Activated CD8-positive, alpha-beta T cell treated with anti-CD3 and anti-CD28 coated beads for 36 hours (primary cell): ENCODE data around the gene TCF25. TPM values are rescaled to one million over a fixed set of nuclear protein-coding genes. Genes with fewer than 3 reads are reported as not detected.
"Not testable (repeated sequence)": the region's sequence is repeated elsewhere in the genome, so short reads cannot be mapped to it uniquely, and the experiment has no call there.

Experiments used
- ATAC-seq: fragments of 200-7000 bp; cut with Tn5 transposase; one replicate; pipeline ENCODE4 v1.10.0; 2021; ENCODE audit warnings: mild to moderate bottlenecking, moderate library complexity
- CTCF ChIA-PET: fragments of 350-600 bp; sonication (Branson Sonifier 250); formaldehyde crosslinking; loops from one replicate; lab custom pipeline; 2021; ENCODE audit warnings: antibody characterized with exemption; lab: Charles Lee
- POLR2A ChIA-PET: fragments of 350-600 bp; sonication (Branson Sonifier 250); formaldehyde crosslinking; loops from one replicate; lab custom pipeline; 2021; ENCODE audit warnings: antibody characterized with exemption; lab: Charles Lee
- DNase-seq: peaks from one replicate; pipeline ENCODE4 v3.0.0-alpha.2; 2020
- H3K27ac Mint-ChIP-seq: one replicate; pipeline ENCODE4 v1.8.0; 2021; ENCODE audit warnings: mild to moderate bottlenecking, mixed read lengths
- H3K27me3 Mint-ChIP-seq: one replicate; pipeline ENCODE4 v1.8.0; 2021; ENCODE audit warnings: mixed read lengths
- H3K36me3 Mint-ChIP-seq: one replicate; pipeline ENCODE4 v1.8.0; 2021; ENCODE audit warnings: low read depth, mixed read lengths
- H3K4me1 Mint-ChIP-seq: one replicate; pipeline ENCODE4 v1.8.0; 2021; ENCODE audit warnings: low read depth, mixed read lengths
- H3K4me3 Mint-ChIP-seq: one replicate; pipeline ENCODE4 v1.8.0; 2021; ENCODE audit warnings: mild to moderate bottlenecking, moderate library complexity, mixed read lengths
- H3K9me3 Mint-ChIP-seq: one replicate; pipeline ENCODE4 v1.8.0; 2021; ENCODE audit warnings: mixed read lengths
- intact Hi-C: fragments of 100-400 bp; cut with micrococcal nuclease; formaldehyde crosslinking; loops from one replicate; pipeline ENCODE4 v1.10.0; 2022
- total RNA-seq, 2 experiments: library from RNA; stranded (reverse); gene quantifications; one replicate each; pipeline ENCODE4 v1.2.3, GENCODE V29; 2021
- TF ChIP-seq, protein P1 (sequence below): fragments of 200-600 bp; IDR thresholded peaks from one replicate; pipeline ENCODE4 v1.8.0; 2022; ENCODE audit warnings: antibody characterized with exemption, mild to moderate bottlenecking

The TCF25 gene
- total RNA-seq, 2 experiments from 2014 or later = 138 to 149 TPM

GRCh38 chr16:89828199-89828869 is 45.1 kb upstream of the TCF25 start, which contains the start of gene SPIRE2:
SPIRE2 (plus strand) TSS chr16:89828475; CDS start chr16:89828551, 76 bp downstream.
- H3K27ac Mint-ChIP-seq = no peak within 1 kb of the TSS
- intact Hi-C loops = no loop called here
- no peaks in the 10 kb centered on the region for H3K9me3 Mint-ChIP-seq
- TF ChIP-seq, protein P1, sequence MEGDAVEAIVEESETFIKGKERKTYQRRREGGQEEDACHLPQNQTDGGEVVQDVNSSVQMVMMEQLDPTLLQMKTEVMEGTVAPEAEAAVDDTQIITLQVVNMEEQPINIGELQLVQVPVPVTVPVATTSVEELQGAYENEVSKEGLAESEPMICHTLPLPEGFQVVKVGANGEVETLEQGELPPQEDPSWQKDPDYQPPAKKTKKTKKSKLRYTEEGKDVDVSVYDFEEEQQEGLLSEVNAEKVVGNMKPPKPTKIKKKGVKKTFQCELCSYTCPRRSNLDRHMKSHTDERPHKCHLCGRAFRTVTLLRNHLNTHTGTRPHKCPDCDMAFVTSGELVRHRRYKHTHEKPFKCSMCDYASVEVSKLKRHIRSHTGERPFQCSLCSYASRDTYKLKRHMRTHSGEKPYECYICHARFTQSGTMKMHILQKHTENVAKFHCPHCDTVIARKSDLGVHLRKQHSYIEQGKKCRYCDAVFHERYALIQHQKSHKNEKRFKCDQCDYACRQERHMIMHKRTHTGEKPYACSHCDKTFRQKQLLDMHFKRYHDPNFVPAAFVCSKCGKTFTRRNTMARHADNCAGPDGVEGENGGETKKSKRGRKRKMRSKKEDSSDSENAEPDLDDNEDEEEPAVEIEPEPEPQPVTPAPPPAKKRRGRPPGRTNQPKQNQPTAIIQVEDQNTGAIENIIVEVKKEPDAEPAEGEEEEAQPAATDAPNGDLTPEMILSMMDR = no peak
- H3K27me3 Mint-ChIP-seq = peaks cover 23% of the 10 kb centered on the region
- H3K4me3 Mint-ChIP-seq = peak within 1 kb of the TSS; percentile 53
- peaks cover 3% of the 10 kb centered on the region for H3K4me1 Mint-ChIP-seq
- CTCF ChIA-PET = interaction anchor here (1.1 kb wide), 1 partner anchor 9 kb away, joined by 3 read pairs; no protein-coding TSS in a partner anchor
- no peaks in the 10 kb centered on the region for H3K36me3 Mint-ChIP-seq
- ATAC-seq = peak; percentile 98
- POLR2A ChIA-PET = interaction anchor here (1.1 to 1.7 kb wide), 2 partner anchors 10 to 15 kb away, joined by 3 to 5 read pairs; no protein-coding TSS in a partner anchor
- DNase-seq = peak; percentile 76

DNA sequence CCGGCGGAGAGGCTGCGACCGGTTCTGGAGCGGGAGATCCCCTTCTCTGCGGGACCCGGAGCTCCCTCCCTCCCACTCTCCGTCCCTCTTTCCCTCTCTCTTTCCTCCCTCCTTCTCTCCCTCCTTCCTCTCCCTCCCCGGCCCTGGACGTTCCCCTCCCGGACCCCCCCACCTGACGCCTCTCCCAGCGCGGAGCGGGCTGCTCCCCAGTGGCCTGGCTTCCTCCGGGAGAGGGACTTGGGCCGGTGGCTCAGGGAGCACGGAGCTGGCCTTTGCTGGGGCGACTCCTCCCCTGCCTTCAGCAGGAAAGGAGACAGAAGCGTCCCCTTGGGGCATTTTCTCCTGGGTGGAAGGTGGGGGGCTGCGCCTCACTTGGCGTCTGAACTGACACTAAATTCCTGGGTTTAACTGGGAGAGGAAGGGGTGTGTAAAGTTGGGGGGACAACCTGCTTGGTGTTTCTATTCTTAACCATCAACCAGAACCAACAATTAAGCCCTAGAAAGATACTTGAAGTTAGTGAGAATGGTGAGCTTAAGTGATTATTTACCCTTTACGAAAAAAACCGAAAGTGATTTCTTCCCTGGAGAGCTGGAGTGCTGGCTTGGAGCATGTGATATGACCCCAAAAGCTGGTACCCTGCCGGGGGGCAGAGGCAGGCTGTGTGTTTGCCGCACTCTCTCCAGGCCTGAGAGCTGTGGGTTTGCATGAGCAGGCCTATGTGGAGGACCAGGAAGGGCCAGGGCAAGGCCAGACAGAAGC is 44.3 kb upstream of the TCF25 start:
- Mint-ChIP-seq H3K36me3 (no peaks in the 10 kb centered on the region), H3K27ac (no peak overlapping the region), H3K4me3 (peak overlapping the region; percentile 22), H3K27me3 (peaks cover 23% of the 10 kb centered on the region), H3K9me3 (no peaks in the 10 kb centered on the region), H3K4me1 (peaks cover 3% of the 10 kb centered on the region)
- intact Hi-C loops = no loop called here
- TF ChIP-seq, protein P1 = no peak
- ChIA-PET POLR2A (interaction anchor here (1.1 to 1.7 kb wide), 2 partner anchors 11 to 14 kb away, joined by 3 to 5 read pairs; no protein-coding TSS in a partner anchor), CTCF (interaction anchor here (1.0 to 1.4 kb wide), 2 partner anchors 31 to 123 kb away, joined by 4 to 5 read pairs; no protein-coding TSS in a partner anchor)
- DNase-seq (no peak), ATAC-seq (no peak)

- ATAC-seq (no peak), DNase-seq (no peak)
- ChIA-PET POLR2A (interaction anchor here (1.7 kb wide), 1 partner anchor 13 kb away, joined by 5 read pairs; no protein-coding TSS in a partner anchor), CTCF (interaction anchor here (1.0 to 1.4 kb wide), 2 partner anchors 30 to 124 kb away, joined by 4 to 5 read pairs; no protein-coding TSS in a partner anchor)
- H3K9me3 Mint-ChIP-seq = no peaks in the 10 kb centered on the region
- H3K4me3 Mint-ChIP-seq = no peak overlapping the region
- H3K27me3 Mint-ChIP-seq = peaks cover 23% of the 10 kb centered on the region
- intact Hi-C loops = no loop called here
- no peaks in the 10 kb centered on the region for H3K36me3 Mint-ChIP-seq
- TF ChIP-seq, protein P1 = no peak
- peaks cover 3% of the 10 kb centered on the region for H3K4me1 Mint-ChIP-seq
- H3K27ac Mint-ChIP-seq = no peak overlapping the region
Observed at GRCh38 chr16:89829630-89830437, 43.6 kb upstream of the TCF25 start.

GRCh38 chr16:89831810-89832328 is 41.5 kb upstream of the TCF25 start:
- H3K4me3 Mint-ChIP-seq = no peak overlapping the region
- H3K27ac Mint-ChIP-seq = no peak overlapping the region
- H3K27me3 Mint-ChIP-seq = peaks cover 23% of the 10 kb centered on the region
- intact Hi-C loops = no loop called here
- ATAC-seq (no peak), DNase-seq (no peak)
- ChIA-PET POLR2A (no interaction called here), CTCF (interaction anchor here (1.2 kb wide), 1 partner anchor 29 kb away, joined by 4 read pairs; no protein-coding TSS in a partner anchor)
- no peaks in the 10 kb centered on the region for H3K36me3 Mint-ChIP-seq
- TF ChIP-seq, protein P1 = no peak
- peaks cover 3% of the 10 kb centered on the region for H3K4me1 Mint-ChIP-seq
- H3K9me3 Mint-ChIP-seq = no peaks in the 10 kb centered on the region

DNA sequence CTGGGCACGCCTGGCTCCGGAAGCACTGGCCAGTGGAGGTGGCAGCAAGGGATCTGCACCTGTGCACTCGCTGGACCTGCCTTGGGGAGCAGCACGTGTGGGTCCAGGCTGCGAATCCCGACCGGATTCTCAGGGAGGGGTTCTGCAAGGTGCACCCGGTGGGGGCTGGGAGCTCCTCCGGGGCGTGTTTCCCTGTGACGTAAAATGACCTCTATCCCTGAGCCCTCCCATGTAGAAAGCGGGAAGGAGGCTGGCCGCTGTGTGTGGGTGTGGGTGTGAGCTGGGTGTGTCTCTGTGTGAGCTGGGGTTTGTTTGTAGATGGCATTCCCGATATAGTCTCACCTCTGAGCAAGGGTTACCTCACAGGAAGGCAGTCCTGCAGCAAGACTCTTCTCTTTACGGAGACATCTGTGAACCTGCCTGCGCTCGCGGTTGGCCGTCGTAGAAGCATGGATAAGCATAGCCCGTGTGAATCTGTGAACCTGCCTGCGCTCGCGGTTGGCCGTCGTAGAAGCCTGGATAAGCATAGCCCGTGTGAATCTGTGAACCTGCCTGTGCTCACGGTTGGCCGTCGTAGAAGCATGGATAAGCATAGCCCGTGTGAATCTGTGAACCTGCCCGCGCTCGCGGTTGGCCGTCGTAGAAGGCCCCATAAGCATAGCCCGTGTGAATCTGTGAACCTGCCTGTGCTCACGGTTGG is 39.6 kb upstream of the TCF25 start:
- Mint-ChIP-seq H3K27me3 (peaks cover 19% of the 10 kb centered on the region), H3K4me1 (peaks cover 15% of the 10 kb centered on the region)
- H3K4me3 Mint-ChIP-seq, H3K9me3 Mint-ChIP-seq, CTCF ChIA-PET, POLR2A ChIA-PET, ATAC-seq, H3K36me3 Mint-ChIP-seq, DNase-seq, H3K27ac Mint-ChIP-seq, intact Hi-C loops: not testable (repeated sequence)

DNA sequence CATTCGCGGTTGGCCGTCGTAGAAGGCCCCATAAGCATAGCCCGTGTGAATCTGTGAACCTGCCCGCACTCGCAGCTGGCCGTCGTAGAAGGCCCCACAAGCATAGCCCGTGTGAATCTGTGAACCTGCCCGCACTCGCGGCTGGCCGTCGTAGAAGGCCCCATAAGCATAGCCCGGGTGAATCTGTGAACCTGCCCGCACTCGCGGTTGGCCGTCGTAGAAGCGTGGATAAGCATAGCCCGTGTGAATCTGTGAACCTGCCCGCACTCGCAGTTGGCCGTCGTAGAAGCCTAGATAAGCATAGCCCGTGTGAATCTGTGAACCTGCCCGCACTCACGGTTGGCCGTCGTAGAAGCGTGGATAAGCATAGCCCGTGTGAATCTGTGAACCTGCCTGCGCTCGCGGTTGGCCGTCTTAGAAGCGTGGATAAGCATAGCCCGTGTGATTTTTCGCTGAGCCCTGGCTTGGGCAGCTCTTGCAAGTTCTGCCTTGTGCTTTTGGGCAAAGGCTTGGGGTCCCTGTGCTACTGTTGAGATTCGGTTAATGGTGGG is 38.5 kb upstream of the TCF25 start:
- CTCF ChIA-PET, intact Hi-C loops, H3K27ac Mint-ChIP-seq, DNase-seq, H3K36me3 Mint-ChIP-seq, ATAC-seq, H3K9me3 Mint-ChIP-seq, H3K4me3 Mint-ChIP-seq, POLR2A ChIA-PET: not testable (repeated sequence)
- H3K27me3 Mint-ChIP-seq = peaks cover 14% of the 10 kb centered on the region
- peaks cover 12% of the 10 kb centered on the region for H3K4me1 Mint-ChIP-seq
